ENCODE measurements around the gene GATAD2A.

- TF ChIP-seq, protein P1, sequence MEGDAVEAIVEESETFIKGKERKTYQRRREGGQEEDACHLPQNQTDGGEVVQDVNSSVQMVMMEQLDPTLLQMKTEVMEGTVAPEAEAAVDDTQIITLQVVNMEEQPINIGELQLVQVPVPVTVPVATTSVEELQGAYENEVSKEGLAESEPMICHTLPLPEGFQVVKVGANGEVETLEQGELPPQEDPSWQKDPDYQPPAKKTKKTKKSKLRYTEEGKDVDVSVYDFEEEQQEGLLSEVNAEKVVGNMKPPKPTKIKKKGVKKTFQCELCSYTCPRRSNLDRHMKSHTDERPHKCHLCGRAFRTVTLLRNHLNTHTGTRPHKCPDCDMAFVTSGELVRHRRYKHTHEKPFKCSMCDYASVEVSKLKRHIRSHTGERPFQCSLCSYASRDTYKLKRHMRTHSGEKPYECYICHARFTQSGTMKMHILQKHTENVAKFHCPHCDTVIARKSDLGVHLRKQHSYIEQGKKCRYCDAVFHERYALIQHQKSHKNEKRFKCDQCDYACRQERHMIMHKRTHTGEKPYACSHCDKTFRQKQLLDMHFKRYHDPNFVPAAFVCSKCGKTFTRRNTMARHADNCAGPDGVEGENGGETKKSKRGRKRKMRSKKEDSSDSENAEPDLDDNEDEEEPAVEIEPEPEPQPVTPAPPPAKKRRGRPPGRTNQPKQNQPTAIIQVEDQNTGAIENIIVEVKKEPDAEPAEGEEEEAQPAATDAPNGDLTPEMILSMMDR (IDR thresholded peaks at IDR 0.05): no peak
- no peak for TF ChIP-seq POLR2A (IDR thresholded peaks at IDR 0.05)
- TF ChIP-seq EP300 (IDR thresholded peaks at IDR 0.05; ENCODE audit: low read depth): no peak
- no peak for TF ChIP-seq POLR2AphosphoS5 (IDR thresholded peaks at IDR 0.05)
These were observed 65.1 kb downstream of the GATAD2A start for GRCh38 chr19:19470579-19470978.

Data from transverse colon (tissue), 4 donors.